ENCODE results near the gene INTS11. TPM values are rescaled to one million over a fixed set of nuclear protein-coding genes. Genes with fewer than 3 reads are reported as not detected.

The INTS11 gene
- total RNA-seq, 1 experiment from 2014 or later = 254 TPM

DNA sequence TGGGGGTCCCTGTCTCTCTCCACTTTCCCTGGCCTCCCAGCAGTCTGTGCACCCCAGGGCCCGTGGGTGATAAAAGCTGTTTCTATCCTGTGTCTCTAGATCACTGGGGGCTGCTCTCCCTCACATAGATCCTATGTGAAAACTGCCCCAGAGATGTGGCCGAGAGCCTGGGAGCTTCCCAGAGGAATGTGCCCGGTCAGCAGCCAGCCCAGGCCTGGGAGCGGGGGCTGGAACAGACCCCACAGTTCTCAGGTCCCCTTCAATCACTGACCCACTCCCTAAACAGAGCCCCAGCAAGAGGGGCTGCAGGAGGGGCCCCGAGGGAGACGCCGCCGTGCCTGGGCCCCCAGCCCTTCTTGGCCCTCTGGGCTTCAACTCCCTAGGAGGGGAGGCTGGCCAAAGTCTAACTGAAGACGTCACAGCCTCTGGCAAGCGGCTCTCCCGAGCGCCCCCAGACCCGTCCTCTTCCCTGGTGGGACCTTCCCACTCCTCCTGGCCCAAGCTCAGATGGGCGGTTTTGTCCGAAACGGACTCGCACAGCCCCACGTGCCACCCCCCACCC, 33.5 kb upstream of the INTS11 start:
- DNase-seq = no peak
- H3K4me2 ChIP-seq (ENCODE audit: low read length) = no peak overlapping the region
- H3K36me3 ChIP-seq (ENCODE audit: low read depth, low read length) = no peaks in the 10 kb centered on the region
- no peak overlapping the region for H2AFZ ChIP-seq (ENCODE audit: low read length)
- ChIA-PET POLR2A (ENCODE audit: unreplicated experiment) (no interaction called here), CTCF (no interaction called here)
- H3K4me3 ChIP-seq (ENCODE audit: low read length) = no peak overlapping the region
- no peaks in the 10 kb centered on the region for H3K9me3 ChIP-seq (ENCODE audit: low read length)
- H4K20me1 ChIP-seq (ENCODE audit: low read length) = no peaks in the 10 kb centered on the region
- H3K27me3 ChIP-seq (ENCODE audit: low read length) = no peaks in the 10 kb centered on the region
- H3F3A ChIP-seq (ENCODE audit: low read length, unreplicated experiment) = no peaks in the 10 kb centered on the region
- intact Hi-C loops (cut with micrococcal nuclease) = no loop called here
- H3K27ac ChIP-seq (ENCODE audit: low read length) = no peak overlapping the region
- H3K9me2 ChIP-seq (replicated peaks; ENCODE audit: low read length) = no peaks in the 10 kb centered on the region
- H3K79me2 ChIP-seq (ENCODE audit: low read length) = no peaks in the 10 kb centered on the region; the same call in 1 of the 2 replicates
- H3K9ac ChIP-seq (ENCODE audit: low read length) = no peak overlapping the region
- H3K4me1 ChIP-seq (ENCODE audit: insufficient read depth, low read length) = peaks cover 42% of the 10 kb centered on the region
- TF ChIP-seq, protein P1, sequence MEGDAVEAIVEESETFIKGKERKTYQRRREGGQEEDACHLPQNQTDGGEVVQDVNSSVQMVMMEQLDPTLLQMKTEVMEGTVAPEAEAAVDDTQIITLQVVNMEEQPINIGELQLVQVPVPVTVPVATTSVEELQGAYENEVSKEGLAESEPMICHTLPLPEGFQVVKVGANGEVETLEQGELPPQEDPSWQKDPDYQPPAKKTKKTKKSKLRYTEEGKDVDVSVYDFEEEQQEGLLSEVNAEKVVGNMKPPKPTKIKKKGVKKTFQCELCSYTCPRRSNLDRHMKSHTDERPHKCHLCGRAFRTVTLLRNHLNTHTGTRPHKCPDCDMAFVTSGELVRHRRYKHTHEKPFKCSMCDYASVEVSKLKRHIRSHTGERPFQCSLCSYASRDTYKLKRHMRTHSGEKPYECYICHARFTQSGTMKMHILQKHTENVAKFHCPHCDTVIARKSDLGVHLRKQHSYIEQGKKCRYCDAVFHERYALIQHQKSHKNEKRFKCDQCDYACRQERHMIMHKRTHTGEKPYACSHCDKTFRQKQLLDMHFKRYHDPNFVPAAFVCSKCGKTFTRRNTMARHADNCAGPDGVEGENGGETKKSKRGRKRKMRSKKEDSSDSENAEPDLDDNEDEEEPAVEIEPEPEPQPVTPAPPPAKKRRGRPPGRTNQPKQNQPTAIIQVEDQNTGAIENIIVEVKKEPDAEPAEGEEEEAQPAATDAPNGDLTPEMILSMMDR (conservative IDR thresholded peaks at IDR 0.05; ENCODE audit: low read depth, low read length) = no peak
- no peak for TF ChIP-seq EZH2 (IDR thresholded peaks at IDR 0.05; ENCODE audit: low read length, unreplicated experiment)
- BruUV-seq (replicated peaks) = no TSS peak
- no peak for ATAC-seq

- Histone ChIP-seq H3K9me2 (replicated peaks; ENCODE audit: low read length) (no peaks in the 10 kb centered on the region), H3K4me2 (ENCODE audit: low read length) (no peak overlapping the region), H3K4me3 (ENCODE audit: low read length) (no peak overlapping the region), H3K9me3 (ENCODE audit: low read length) (no peaks in the 10 kb centered on the region), H4K20me1 (ENCODE audit: low read length) (no peaks in the 10 kb centered on the region), H3K27ac (ENCODE audit: low read length) (no peak overlapping the region), H3F3A (ENCODE audit: low read length, unreplicated experiment) (peaks cover 3% of the 10 kb centered on the region), H3K79me2 (ENCODE audit: low read length) (peaks cover 10% of the 10 kb centered on the region; the same call in 1 of the 2 replicates), H3K36me3 (ENCODE audit: low read depth, low read length) (no peaks in the 10 kb centered on the region), H3K9ac (ENCODE audit: low read length) (no peak overlapping the region), H2AFZ (ENCODE audit: low read length) (no peak overlapping the region), H3K4me1 (ENCODE audit: insufficient read depth, low read length) (peaks cover 45% of the 10 kb centered on the region), H3K27me3 (ENCODE audit: low read length) (no peaks in the 10 kb centered on the region)
- TF ChIP-seq, protein P1 (conservative IDR thresholded peaks at IDR 0.05; ENCODE audit: low read depth, low read length) = no peak
- TF ChIP-seq EZH2phosphoT487 (IDR thresholded peaks at IDR 0.05; ENCODE audit: borderline replicate concordance, low read length) = no peak
- no peak for TF ChIP-seq EZH2 (IDR thresholded peaks at IDR 0.05; ENCODE audit: low read length, unreplicated experiment)
- ChIA-PET CTCF (no interaction called here), POLR2A (ENCODE audit: unreplicated experiment) (no interaction called here)
- intact Hi-C loops (cut with micrococcal nuclease) = no loop called here
- DNase-seq (no peak), ATAC-seq (peak; percentile 0; the same call in 1 of the 2 replicates)
- no TSS peak for BruUV-seq (replicated peaks)
Measured at GRCh38 chr1:1356796-1357401, 32.4 kb upstream of the INTS11 start.

GRCh38 chr1:1356166-1356795, 31.8 kb upstream of the INTS11 start:
- peaks cover 3% of the 10 kb centered on the region for H3F3A ChIP-seq (ENCODE audit: low read length, unreplicated experiment)
- POLR2A ChIA-PET (ENCODE audit: unreplicated experiment) = no interaction called here
- H2AFZ ChIP-seq (ENCODE audit: low read length) = no peak overlapping the region
- peaks cover 15% of the 10 kb centered on the region for H3K79me2 ChIP-seq (ENCODE audit: low read length)
- H3K27me3 ChIP-seq (ENCODE audit: low read length) = no peaks in the 10 kb centered on the region
- TF ChIP-seq EZH2phosphoT487 (IDR thresholded peaks at IDR 0.05; ENCODE audit: borderline replicate concordance, low read length) (no peak), EZH2 (IDR thresholded peaks at IDR 0.05; ENCODE audit: low read length, unreplicated experiment) (no peak)
- TF ChIP-seq, protein P1 (conservative IDR thresholded peaks at IDR 0.05; ENCODE audit: low read depth, low read length) = no peak
- DNase-seq (no peak), ATAC-seq (no peak)
- H3K36me3 ChIP-seq (ENCODE audit: low read depth, low read length) = no peaks in the 10 kb centered on the region
- intact Hi-C loops (cut with micrococcal nuclease) = no loop called here
- no peak overlapping the region for H3K9ac ChIP-seq (ENCODE audit: low read length)
- H3K4me1 ChIP-seq (ENCODE audit: insufficient read depth, low read length) = peaks cover 49% of the 10 kb centered on the region
- CTCF ChIA-PET = no interaction called here
- no peaks in the 10 kb centered on the region for H3K9me3 ChIP-seq (ENCODE audit: low read length)
- H4K20me1 ChIP-seq (ENCODE audit: low read length) = no peaks in the 10 kb centered on the region
- H3K27ac ChIP-seq (ENCODE audit: low read length) = no peak overlapping the region
- H3K4me2 ChIP-seq (ENCODE audit: low read length) = no peak overlapping the region
- no TSS peak for BruUV-seq (replicated peaks)
- H3K4me3 ChIP-seq (ENCODE audit: low read length) = no peak overlapping the region
- H3K9me2 ChIP-seq (replicated peaks; ENCODE audit: low read length) = no peaks in the 10 kb centered on the region

All from PC-3 (cell line).